PC-3 (cell line): ENCODE results near the gene OR1D5. TPM values are rescaled to one million over a fixed set of nuclear protein-coding genes. Genes with fewer than 3 reads are reported as not detected.
"Not testable (repeated sequence)": the region's sequence is repeated elsewhere in the genome, so short reads cannot be mapped to it uniquely, and the experiment has no call there.

Source experiments
- ATAC-seq: fragments of 200-7000 bp; cut with Tn5 transposase; 2 replicates; pipeline ENCODE4 v1.9.1; 2020; ENCODE audit warnings: mild to moderate bottlenecking, moderate library complexity
- Bru-seq: library from RNA; stranded (reverse); fragments of 400-500 nt; gene quantifications from one replicate; lab custom pipeline; 2021; lab: Mats Ljungman, UMichigan
- BruChase-seq, 2 experiments: library from RNA; stranded (reverse); fragments of 400-500 nt; gene quantifications; one replicate each; lab custom pipeline; 2021; lab: Mats Ljungman, UMichigan
- BruUV-seq: library from RNA; stranded (reverse); fragments of 400-500 nt; replicated peaks from 2 replicates; lab custom pipeline; 2021; lab: Mats Ljungman, UMichigan
- CTCF ChIA-PET: fragments of 300-600 bp; sonication (Branson Sonifier 250); formaldehyde crosslinking; loops from one replicate; lab custom pipeline; 2022; ENCODE audit warnings: antibody characterized with exemption; lab: Charles Lee
- POLR2A ChIA-PET: fragments of 300-600 bp; sonication (Branson Sonifier 250); formaldehyde crosslinking; loops from one replicate; lab custom pipeline; 2022; ENCODE audit warnings: antibody characterized with exemption; ENCODE audit not compliant: unreplicated experiment; lab: Charles Lee
- DNase-seq: peaks from one replicate; pipeline ENCODE4 v3.0.0-alpha.2; 2015
- H2AFZ ChIP-seq: fragments of 300-600 bp; sonication (generic); 2 replicates; pipeline ENCODE4 v1.6.0; 2016; ENCODE audit warnings: antibody characterized with exemption, low read length
- H3F3A ChIP-seq: fragments of 300-600 bp; sonication (generic); one replicate; pipeline ENCODE4 v1.6.0; 2017; ENCODE audit warnings: antibody characterized with exemption, low read length, control low read depth, mild to moderate bottlenecking; ENCODE audit not compliant: unreplicated experiment
- H3K27ac ChIP-seq: fragments of 300-600 bp; sonication (generic); 2 replicates; pipeline ENCODE4 v1.5.1; 2016; ENCODE audit warnings: mild to moderate bottlenecking, low read length
- H3K27me3 ChIP-seq: fragments of 300-600 bp; sonication (generic); 2 replicates; pipeline ENCODE4 v1.6.1; 2016; ENCODE audit warnings: low read length, mixed read lengths
- H3K36me3 ChIP-seq: fragments of 300-600 bp; sonication (generic); 2 replicates; pipeline ENCODE4 v1.6.1; 2016; ENCODE audit warnings: low read depth, mixed run types, low read length, mixed read lengths
- H3K4me1 ChIP-seq: fragments of 300-600 bp; sonication (generic); 2 replicates; pipeline ENCODE4 v1.5.1; 2016; ENCODE audit warnings: low read length; ENCODE audit not compliant: insufficient read depth
- H3K4me2 ChIP-seq: fragments of 300-600 bp; sonication (generic); 2 replicates; pipeline ENCODE4 v1.6.0; 2016; ENCODE audit warnings: low read length
- H3K4me3 ChIP-seq: fragments of 300-600 bp; sonication (generic); 2 replicates; pipeline ENCODE4 v1.5.1; 2016; ENCODE audit warnings: mild to moderate bottlenecking, low read length, mixed read lengths
- H3K79me2 ChIP-seq: fragments of 300-600 bp; sonication (generic); 2 replicates; pipeline ENCODE4 v1.6.1; 2017; ENCODE audit warnings: low read length, mixed read lengths
- H3K9ac ChIP-seq: fragments of 300-600 bp; sonication (generic); 2 replicates; pipeline ENCODE4 v1.6.0; 2016; ENCODE audit warnings: mild to moderate bottlenecking, low read length
- H3K9me2 ChIP-seq: fragments of 300-600 bp; sonication (generic); replicated peaks from 2 replicates; pipeline ENCODE4 v1.6.1; 2016; ENCODE audit warnings: mixed run types, low read length, mixed read lengths
- H3K9me3 ChIP-seq: fragments of 300-600 bp; sonication (generic); 2 replicates; pipeline ENCODE4 v1.6.1; 2016; ENCODE audit warnings: low read length, mixed read lengths
- H4K20me1 ChIP-seq: fragments of 300-600 bp; sonication (generic); 2 replicates; pipeline ENCODE4 v1.6.1; 2016; ENCODE audit warnings: low read length, mixed read lengths
- EZH2 ChIP-seq: fragments of 300-600 bp; sonication (generic); IDR thresholded peaks from one replicate; pipeline ENCODE4 v1.6.1; 2017; ENCODE audit warnings: antibody characterized with exemption, mild to moderate bottlenecking, low read length; ENCODE audit not compliant: unreplicated experiment
- EZH2phosphoT487 ChIP-seq: fragments of 300-600 bp; sonication (generic); IDR thresholded peaks from 2 replicates; pipeline ENCODE4 v1.6.1; 2018; ENCODE audit warnings: mild to moderate bottlenecking, antibody characterized with exemption, low read length, borderline replicate concordance
- intact Hi-C: fragments of 100-400 bp; cut with micrococcal nuclease; formaldehyde crosslinking; loops from 2 replicates; pipeline ENCODE4 v1.9.0; 2023
- long read RNA-seq: library from polyadenylated mRNA; unstranded; transcript quantifications from one replicate; pipeline ENCODE4 v2.0.0, GENCODE V29; 2021; ENCODE audit not compliant: unreplicated experiment
- total RNA-seq: library from RNA; depleted of rRNA; stranded (reverse); fragments of >200 nt; gene quantifications from 2 replicates; pipeline ENCODE4 v1.2.3, GENCODE V29; 2014; rRNA removed
- TF ChIP-seq, protein P1 (sequence below): fragments of 300-600 bp; sonication (generic); conservative IDR thresholded peaks from 2 replicates; pipeline ENCODE4 v1.5.1; 2017; ENCODE audit warnings: antibody characterized with exemption, low read depth, mild to moderate bottlenecking, low read length

The OR1D5 gene, protein sequence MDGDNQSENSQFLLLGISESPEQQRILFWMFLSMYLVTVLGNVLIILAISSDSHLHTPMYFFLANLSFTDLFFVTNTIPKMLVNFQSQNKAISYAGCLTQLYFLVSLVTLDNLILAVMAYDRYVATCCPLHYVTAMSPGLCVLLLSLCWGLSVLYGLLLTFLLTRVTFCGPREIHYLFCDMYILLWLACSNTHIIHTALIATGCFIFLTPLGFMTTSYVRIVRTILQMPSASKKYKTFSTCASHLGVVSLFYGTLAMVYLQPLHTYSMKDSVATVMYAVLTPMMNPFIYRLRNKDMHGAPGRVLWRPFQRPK
- not detected in 2 replicates for total RNA-seq
- Bru-seq, nascent RNA = not detected
- not detected for BruChase-seq, experiment 1, labeled RNA remaining after a 6-hour chase
- not detected for BruChase-seq, experiment 2, labeled RNA remaining after a 2-hour chase
- long read RNA-seq = 0 reads

DNA sequence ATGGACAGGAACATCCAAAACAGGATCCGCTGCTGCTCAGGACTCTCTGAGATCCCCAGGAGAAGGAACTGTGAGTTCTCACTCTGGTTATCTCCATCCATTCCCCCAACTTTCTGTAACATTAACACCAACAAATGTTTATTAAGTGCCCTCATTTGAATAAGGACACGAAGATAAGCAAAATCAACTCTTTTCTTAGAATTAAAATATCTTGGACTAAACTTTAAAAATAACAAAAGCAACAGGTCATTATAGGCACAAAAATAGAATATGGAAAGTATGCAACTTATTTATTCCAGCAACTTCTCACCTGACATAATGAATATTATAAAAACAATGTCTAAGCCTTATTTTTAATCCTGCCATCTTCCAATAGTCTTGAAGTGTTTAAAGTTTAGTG, at the start of gene OR1D5:
Gene OR1D5, minus strand, starts transcription at position 101 of the 400 bp plus-strand sequence. Its CDS starts 0 bp downstream, at position 101.
- POLR2A ChIA-PET, H4K20me1 ChIP-seq, H3F3A ChIP-seq, CTCF ChIA-PET, H3K9me2 ChIP-seq, H3K36me3 ChIP-seq, BruUV-seq, H3K9ac ChIP-seq, DNase-seq, ATAC-seq, H3K27me3 ChIP-seq, intact Hi-C loops, H3K4me3 ChIP-seq, H3K9me3 ChIP-seq, H2AFZ ChIP-seq, H3K27ac ChIP-seq, H3K4me2 ChIP-seq, H3K4me1 ChIP-seq, H3K79me2 ChIP-seq: not testable (repeated sequence)

DNA sequence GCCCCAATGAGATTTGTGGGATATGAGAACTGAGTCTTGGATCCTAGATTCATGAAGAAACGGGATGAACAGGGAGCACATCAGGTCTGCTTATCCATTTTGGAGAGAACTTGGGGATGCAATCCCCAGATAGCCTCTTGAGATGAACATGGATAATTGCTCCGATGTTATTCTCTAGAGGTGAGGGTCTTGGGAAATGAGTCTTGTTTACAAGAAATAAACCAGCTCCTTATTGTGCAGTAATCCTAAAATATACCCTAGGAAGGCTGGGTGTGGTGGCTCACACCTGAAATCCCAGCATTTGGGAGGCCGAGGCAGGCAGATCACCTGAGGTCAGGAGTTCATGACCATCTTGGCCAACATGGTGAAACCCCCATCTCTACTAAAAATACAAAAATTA, 40.9 kb upstream of the OR1D5 start, which contains the start of gene OR1D2:
Gene OR1D2, minus strand, starts transcription at position 101 of the 400 bp plus-strand sequence. CDS start 11,426 bp downstream, outside the sequence.
- Histone ChIP-seq H3K4me1 (no peaks in the 10 kb centered on the region), H3K9me2 (no peaks in the 10 kb centered on the region), H4K20me1 (no peaks in the 10 kb centered on the region), H3K79me2 (no peaks in the 10 kb centered on the region), H3K27ac (no peak within 1 kb of the TSS), H3K9ac (no peak within 1 kb of the TSS), H3K36me3 (no peaks in the 10 kb centered on the region), H3K4me2 (no peak within 1 kb of the TSS), H3K4me3 (no peak within 1 kb of the TSS), H3F3A (no peaks in the 10 kb centered on the region), H3K9me3 (no peaks in the 10 kb centered on the region), H3K27me3 (peaks cover 40% of the 10 kb centered on the region), H2AFZ (no peak within 1 kb of the TSS)
- no peak for ATAC-seq
- CTCF ChIA-PET = no interaction called here
- TF ChIP-seq EZH2phosphoT487 (no peak), EZH2 (no peak)
- TF ChIP-seq, protein P1, sequence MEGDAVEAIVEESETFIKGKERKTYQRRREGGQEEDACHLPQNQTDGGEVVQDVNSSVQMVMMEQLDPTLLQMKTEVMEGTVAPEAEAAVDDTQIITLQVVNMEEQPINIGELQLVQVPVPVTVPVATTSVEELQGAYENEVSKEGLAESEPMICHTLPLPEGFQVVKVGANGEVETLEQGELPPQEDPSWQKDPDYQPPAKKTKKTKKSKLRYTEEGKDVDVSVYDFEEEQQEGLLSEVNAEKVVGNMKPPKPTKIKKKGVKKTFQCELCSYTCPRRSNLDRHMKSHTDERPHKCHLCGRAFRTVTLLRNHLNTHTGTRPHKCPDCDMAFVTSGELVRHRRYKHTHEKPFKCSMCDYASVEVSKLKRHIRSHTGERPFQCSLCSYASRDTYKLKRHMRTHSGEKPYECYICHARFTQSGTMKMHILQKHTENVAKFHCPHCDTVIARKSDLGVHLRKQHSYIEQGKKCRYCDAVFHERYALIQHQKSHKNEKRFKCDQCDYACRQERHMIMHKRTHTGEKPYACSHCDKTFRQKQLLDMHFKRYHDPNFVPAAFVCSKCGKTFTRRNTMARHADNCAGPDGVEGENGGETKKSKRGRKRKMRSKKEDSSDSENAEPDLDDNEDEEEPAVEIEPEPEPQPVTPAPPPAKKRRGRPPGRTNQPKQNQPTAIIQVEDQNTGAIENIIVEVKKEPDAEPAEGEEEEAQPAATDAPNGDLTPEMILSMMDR = no peak
- POLR2A ChIA-PET = no interaction called here
- BruUV-seq = no TSS peak
- no peak for DNase-seq
- intact Hi-C loops = no loop called here

DNA sequence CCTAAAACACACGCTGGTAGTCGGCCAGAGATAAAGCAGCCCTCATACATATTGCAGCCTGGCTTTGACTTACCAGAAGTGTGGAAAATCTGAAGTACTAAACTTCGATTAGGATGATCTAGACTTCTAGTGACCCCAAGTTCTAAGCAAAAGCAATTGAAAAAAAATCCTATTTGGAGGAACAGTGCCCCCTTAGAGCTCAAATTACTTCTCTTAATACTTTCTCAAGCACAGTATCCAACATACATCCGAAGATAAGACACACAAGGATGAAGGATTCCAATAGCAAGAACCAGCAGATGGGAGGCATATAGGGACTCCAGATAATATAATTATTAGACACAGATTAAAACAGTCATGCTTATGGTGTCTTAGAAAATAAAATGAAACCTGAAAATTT, 10.4 kb upstream of the OR1D5 start:
- H3K9ac ChIP-seq, H3K9me2 ChIP-seq, H3K36me3 ChIP-seq, H3K9me3 ChIP-seq, H3K4me1 ChIP-seq, BruUV-seq, H3K4me3 ChIP-seq, H3K4me2 ChIP-seq, H3F3A ChIP-seq, POLR2A ChIA-PET, H3K27me3 ChIP-seq, H4K20me1 ChIP-seq, H2AFZ ChIP-seq, DNase-seq, CTCF ChIA-PET, intact Hi-C loops, ATAC-seq, H3K27ac ChIP-seq, H3K79me2 ChIP-seq: not testable (repeated sequence)

DNA sequence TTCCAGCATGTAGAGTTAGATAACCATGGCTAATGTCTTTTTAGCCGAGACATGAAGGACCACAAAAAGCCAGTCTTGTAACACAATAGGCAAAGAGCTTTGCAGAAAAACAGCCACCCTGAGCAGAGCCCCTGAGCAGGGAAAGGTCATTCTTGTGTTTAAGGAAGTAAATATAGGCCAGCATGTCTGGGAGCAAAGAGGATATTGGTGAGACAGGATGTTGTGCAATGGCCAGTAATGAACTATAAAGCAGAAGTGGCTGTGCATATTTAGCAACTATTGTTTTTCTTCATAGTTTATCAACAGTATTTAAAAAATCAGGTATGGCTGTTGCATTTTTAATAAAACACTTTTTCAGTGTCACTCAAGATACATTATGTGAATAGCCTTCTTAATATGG, 1.8 kb upstream of the OR1D5 start:
- H3K79me2 ChIP-seq, H3K27me3 ChIP-seq, POLR2A ChIA-PET, H3K9me2 ChIP-seq, H3K4me1 ChIP-seq, H3K4me2 ChIP-seq, H3K36me3 ChIP-seq, H3F3A ChIP-seq, H3K9me3 ChIP-seq, H4K20me1 ChIP-seq, H2AFZ ChIP-seq, DNase-seq, ATAC-seq, intact Hi-C loops, H3K27ac ChIP-seq, H3K9ac ChIP-seq, BruUV-seq, CTCF ChIA-PET, H3K4me3 ChIP-seq: not testable (repeated sequence)

DNA sequence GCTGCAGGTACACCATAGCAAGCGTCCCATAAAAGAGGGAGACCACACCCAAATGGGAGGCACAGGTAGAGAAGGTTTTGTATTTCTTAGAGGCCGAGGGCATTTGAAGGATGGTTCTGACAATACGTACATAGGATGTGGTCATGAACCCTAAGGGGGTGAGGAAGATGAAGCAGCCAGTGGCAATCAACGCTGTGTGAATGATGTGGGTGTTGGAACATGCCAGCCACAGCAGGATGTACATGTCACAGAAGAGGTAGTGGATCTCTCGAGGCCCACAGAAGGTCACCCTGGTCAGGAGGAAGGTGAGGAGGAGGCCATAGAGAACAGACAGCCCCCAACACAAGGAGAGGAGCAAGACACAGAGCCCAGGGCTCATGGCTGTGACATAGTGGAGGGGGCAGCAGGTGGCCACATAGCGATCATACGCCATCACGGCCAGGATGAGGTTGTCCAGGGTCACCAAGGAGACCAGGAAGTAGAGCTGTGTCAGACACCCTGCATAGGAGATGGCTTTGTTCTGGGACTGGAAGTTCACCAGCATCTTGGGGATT, 506 bp downstream of the OR1D5 start:
- intact Hi-C loops, POLR2A ChIA-PET, BruUV-seq: not testable (repeated sequence)

More for the DNA sequence above, 506 bp downstream of the OR1D5 start:
- H4K20me1 ChIP-seq, H3K36me3 ChIP-seq, H3K9me3 ChIP-seq, H3F3A ChIP-seq, H3K9ac ChIP-seq, DNase-seq, H3K4me3 ChIP-seq, ATAC-seq, H3K79me2 ChIP-seq, H3K27ac ChIP-seq, H3K4me2 ChIP-seq, H3K9me2 ChIP-seq, CTCF ChIA-PET, H2AFZ ChIP-seq, H3K27me3 ChIP-seq, H3K4me1 ChIP-seq: not testable (repeated sequence)
